Activated CD4-positive, alpha-beta memory T cell treated with anti-CD3 and anti-CD28 coated beads, Interleukin-2, amount 10 ng/mL, durations not matched to agents 7 days and 5 days (primary cell): Measurements from ENCODE around the gene SIVA1. TPM values are rescaled to one million over a fixed set of nuclear protein-coding genes. Genes with fewer than 3 reads are reported as not detected.
A peak's percentile ranks its signal among the peaks of the same experiment; 100 is the strongest.
"Not testable (repeated sequence)": the region's sequence is repeated elsewhere in the genome, so short reads cannot be mapped to it uniquely, and the experiment has no call there.

Experiments
- CTCF ChIA-PET: fragments of 350-600 bp; sonication (Branson Sonifier 250); formaldehyde crosslinking; loops from one replicate; lab custom pipeline; 2021; ENCODE audit warnings: antibody characterized with exemption, inconsistent platforms; lab: Charles Lee
- POLR2A ChIA-PET: fragments of 350-600 bp; sonication (Branson Sonifier 250); formaldehyde crosslinking; loops from one replicate; lab custom pipeline; 2021; ENCODE audit warnings: antibody characterized with exemption; lab: Charles Lee
- DNase-seq: peaks from one replicate; pipeline ENCODE4 v3.0.0-alpha.2; 2020
- H3K27ac Mint-ChIP-seq: one replicate; pipeline ENCODE4 v1.8.0; 2021; ENCODE audit warnings: mild to moderate bottlenecking, mixed read lengths
- H3K27me3 Mint-ChIP-seq: one replicate; pipeline ENCODE4 v1.8.0; 2021; ENCODE audit warnings: mixed read lengths
- H3K36me3 Mint-ChIP-seq: one replicate; pipeline ENCODE4 v1.8.0; 2021; ENCODE audit warnings: low read depth, mixed read lengths
- H3K4me1 Mint-ChIP-seq: one replicate; pipeline ENCODE4 v1.8.0; 2021; ENCODE audit warnings: mixed read lengths
- H3K4me3 Mint-ChIP-seq: one replicate; pipeline ENCODE4 v1.8.0; 2021; ENCODE audit warnings: mild to moderate bottlenecking, mixed read lengths
- H3K9me3 Mint-ChIP-seq: one replicate; pipeline ENCODE4 v1.8.0; 2021; ENCODE audit warnings: mixed read lengths
- total RNA-seq, 2 experiments: library from RNA; stranded (reverse); gene quantifications; one replicate each; pipeline ENCODE4 v1.2.3, GENCODE V29; 2021

The SIVA1 gene
- total RNA-seq, 2 experiments from 2014 or later, result 87.0 to 96.2 TPM

DNA sequence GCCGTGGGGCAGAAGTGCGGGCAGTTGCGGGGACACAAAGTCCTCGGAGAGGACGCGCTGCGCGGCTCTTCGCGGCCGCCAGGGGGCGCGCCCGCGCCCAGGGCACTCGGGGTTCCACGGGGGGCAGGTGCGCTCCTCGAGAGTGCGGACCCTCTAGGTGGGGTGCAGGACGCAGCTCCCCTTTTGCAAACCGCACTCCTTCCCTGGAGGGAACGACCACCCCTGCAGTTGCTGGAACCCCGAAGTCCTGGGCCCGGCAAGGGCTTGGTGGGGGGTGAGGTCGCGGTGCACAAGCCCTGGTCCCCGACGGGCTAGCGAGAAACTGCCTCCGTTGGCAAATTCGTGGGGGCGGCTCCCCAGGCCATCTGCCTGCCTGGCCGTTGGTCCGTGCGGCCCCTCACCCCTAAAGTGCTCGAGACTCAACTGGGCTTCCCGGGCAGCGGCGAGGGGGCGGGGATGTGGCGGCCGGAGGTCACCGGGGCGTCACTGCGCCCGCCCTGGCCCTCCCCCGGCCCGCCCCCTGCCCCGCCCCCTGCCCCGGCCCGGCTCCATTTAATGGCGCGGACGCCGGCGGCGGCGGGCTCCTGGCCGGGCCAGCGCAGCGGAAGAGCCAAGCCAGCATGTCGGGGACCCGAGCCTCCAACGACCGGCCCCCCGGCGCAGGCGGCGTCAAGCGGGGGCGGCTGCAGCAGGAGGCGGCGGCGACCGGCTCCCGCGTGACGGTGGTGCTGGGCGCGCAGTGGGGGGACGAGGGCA, 29.1 kb upstream of the SIVA1 start, which contains the start of gene ADSS1:
Gene ADSS1, plus strand, starts transcription at position 579 of the 756 bp plus-strand sequence. Its CDS starts 42 bp downstream, at position 621.
- H3K36me3 Mint-ChIP-seq, result peaks cover 7% of the 10 kb centered on the region
- H3K9me3 Mint-ChIP-seq, result no peaks in the 10 kb centered on the region
- peak; percentile 66 for DNase-seq
- CTCF ChIA-PET, result interaction anchor here (1.2 to 3.4 kb wide), 2 partner anchors 29 to 30 kb away, joined by 3 to 12 read pairs; partner anchors contain the start of gene SIVA1
- H3K27me3 Mint-ChIP-seq, result no peaks in the 10 kb centered on the region
- POLR2A ChIA-PET, result interaction anchor here (0.8 to 5.0 kb wide), 3 partner anchors 21 to 34 kb away, joined by 3 to 29 read pairs (median 3); partner anchors contain the start of genes INF2 and SIVA1
- H3K4me1 Mint-ChIP-seq, result no peaks in the 10 kb centered on the region
- peak within 1 kb of the TSS; percentile 52 for H3K4me3 Mint-ChIP-seq
- H3K27ac Mint-ChIP-seq, result no peak within 1 kb of the TSS

GRCh38 chr14:104724407-104724980, 28.5 kb upstream of the SIVA1 start:
- peaks cover 6% of the 10 kb centered on the region for H3K36me3 Mint-ChIP-seq
- H3K9me3 Mint-ChIP-seq, result no peaks in the 10 kb centered on the region
- H3K27ac Mint-ChIP-seq, result no peak overlapping the region
- POLR2A ChIA-PET, result interaction anchor here (0.8 to 5.0 kb wide), 2 partner anchors 28 to 35 kb away, joined by 3 to 29 read pairs; partner anchors contain the start of genes INF2 and SIVA1
- no peaks in the 10 kb centered on the region for H3K4me1 Mint-ChIP-seq
- H3K27me3 Mint-ChIP-seq, result no peaks in the 10 kb centered on the region
- peak; percentile 26 for DNase-seq
- CTCF ChIA-PET, result interaction anchor here (3.4 kb wide), 1 partner anchor 28 kb away, joined by 12 read pairs; the partner anchor contains the start of gene SIVA1
- H3K4me3 Mint-ChIP-seq, result peak overlapping the region; percentile 37

DNA sequence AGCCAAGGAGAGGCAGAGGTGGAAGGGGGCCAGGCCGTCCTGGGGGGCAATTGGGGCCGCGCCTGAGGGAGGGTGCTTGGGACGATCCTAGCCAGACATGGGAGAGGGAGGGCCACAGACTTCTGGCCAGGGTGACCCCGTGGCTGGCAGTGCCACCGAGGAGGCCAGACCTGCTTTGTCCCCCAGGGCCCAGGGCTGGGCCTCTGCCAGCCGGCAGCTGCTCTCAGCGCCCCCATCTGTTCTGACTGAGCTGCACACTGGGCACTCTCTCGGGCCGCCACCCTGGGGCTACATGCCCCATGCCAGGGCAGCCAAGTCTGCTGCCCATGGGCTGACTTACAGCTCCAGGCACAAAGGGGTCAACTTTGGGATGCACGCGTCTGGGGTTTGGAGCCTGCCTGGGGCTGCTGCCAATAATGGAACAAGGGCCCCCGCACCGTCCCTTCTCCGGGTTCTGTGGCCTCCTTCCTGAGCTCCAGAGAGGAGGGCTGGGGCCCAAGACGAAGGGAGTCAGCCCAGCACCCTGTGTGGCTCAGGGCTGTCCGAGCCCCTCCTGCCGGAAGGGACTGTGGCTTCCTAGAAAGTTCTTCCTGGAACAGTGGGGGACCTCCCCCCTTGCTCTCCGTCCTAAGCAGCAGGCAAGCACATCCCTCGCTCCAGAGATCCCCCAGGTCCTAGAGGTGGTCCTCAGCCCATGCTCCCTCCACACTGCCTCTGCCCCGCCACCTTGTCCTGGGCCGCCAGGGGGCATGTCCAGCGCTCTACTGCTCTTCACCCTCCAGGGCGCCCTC, 27.8 kb upstream of the SIVA1 start:
- H3K9me3 Mint-ChIP-seq, result no peaks in the 10 kb centered on the region
- H3K4me1 Mint-ChIP-seq, result no peaks in the 10 kb centered on the region
- peak overlapping the region; percentile 46 for H3K4me3 Mint-ChIP-seq
- H3K27me3 Mint-ChIP-seq, result no peaks in the 10 kb centered on the region
- ChIA-PET CTCF (interaction anchor here (3.4 kb wide), 1 partner anchor 27 kb away, joined by 12 read pairs; the partner anchor contains the start of gene SIVA1), POLR2A (interaction anchor here (0.7 to 5.0 kb wide), 3 partner anchors 16 to 35 kb away, joined by 3 to 29 read pairs (median 3); partner anchors contain the start of genes INF2 and SIVA1)
- H3K36me3 Mint-ChIP-seq, result no peaks in the 10 kb centered on the region
- H3K27ac Mint-ChIP-seq, result no peak overlapping the region
- DNase-seq, result no peak

GRCh38 chr14:104725772-104726548, 27.0 kb upstream of the SIVA1 start:
- H3K27ac Mint-ChIP-seq, result no peak overlapping the region
- POLR2A ChIA-PET, result interaction anchor here (0.7 to 5.0 kb wide), 2 partner anchors 17 to 26 kb away, joined by 3 to 29 read pairs; partner anchors contain the start of gene SIVA1
- no peaks in the 10 kb centered on the region for H3K9me3 Mint-ChIP-seq
- H3K36me3 Mint-ChIP-seq, result no peaks in the 10 kb centered on the region
- no peaks in the 10 kb centered on the region for H3K27me3 Mint-ChIP-seq
- DNase-seq, result no peak
- H3K4me1 Mint-ChIP-seq, result no peaks in the 10 kb centered on the region
- no peak overlapping the region for H3K4me3 Mint-ChIP-seq
- CTCF ChIA-PET, result interaction anchor here (3.4 kb wide), 1 partner anchor 26 kb away, joined by 12 read pairs; the partner anchor contains the start of gene SIVA1

GRCh38 chr14:104726600-104727451, 26.1 kb upstream of the SIVA1 start:
- ChIA-PET CTCF (interaction anchor here (3.4 kb wide), 1 partner anchor 26 kb away, joined by 12 read pairs; the partner anchor contains the start of gene SIVA1), POLR2A (interaction anchor here (5.0 kb wide), 1 partner anchor 25 kb away, joined by 29 read pairs; the partner anchor contains the start of gene SIVA1)
- H3K27ac Mint-ChIP-seq, result no peak overlapping the region
- no peak for DNase-seq
- no peaks in the 10 kb centered on the region for H3K36me3 Mint-ChIP-seq
- no peak overlapping the region for H3K4me3 Mint-ChIP-seq
- no peaks in the 10 kb centered on the region for H3K4me1 Mint-ChIP-seq
- H3K9me3 Mint-ChIP-seq, result no peaks in the 10 kb centered on the region
- H3K27me3 Mint-ChIP-seq, result no peaks in the 10 kb centered on the region

DNA sequence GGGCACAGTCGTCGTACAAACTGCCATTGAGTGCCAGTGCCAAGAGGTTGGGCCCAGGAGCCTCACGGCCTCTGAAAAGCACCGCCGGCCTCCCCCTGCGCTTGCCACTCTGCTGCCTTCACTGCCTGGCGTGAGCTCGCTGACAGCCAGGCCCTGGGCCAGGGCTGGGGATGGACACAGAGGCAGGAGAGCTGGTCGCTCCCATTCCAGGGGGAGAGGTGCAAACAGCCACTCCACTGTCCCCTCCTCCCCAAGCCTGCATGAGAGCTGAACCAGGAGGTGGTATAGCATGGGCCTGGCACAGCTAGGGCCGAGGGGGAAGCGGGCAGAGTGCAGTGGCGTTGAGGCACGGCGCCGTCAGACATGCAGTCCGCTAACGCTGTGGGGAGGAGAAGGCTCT, 24.3 kb upstream of the SIVA1 start:
- no peaks in the 10 kb centered on the region for H3K9me3 Mint-ChIP-seq
- no peaks in the 10 kb centered on the region for H3K27me3 Mint-ChIP-seq
- H3K27ac Mint-ChIP-seq, result no peak overlapping the region
- ChIA-PET POLR2A (no interaction called here), CTCF (no interaction called here)
- H3K4me3 Mint-ChIP-seq, result no peak overlapping the region
- H3K36me3 Mint-ChIP-seq, result no peaks in the 10 kb centered on the region
- no peaks in the 10 kb centered on the region for H3K4me1 Mint-ChIP-seq
- no peak for DNase-seq

DNA sequence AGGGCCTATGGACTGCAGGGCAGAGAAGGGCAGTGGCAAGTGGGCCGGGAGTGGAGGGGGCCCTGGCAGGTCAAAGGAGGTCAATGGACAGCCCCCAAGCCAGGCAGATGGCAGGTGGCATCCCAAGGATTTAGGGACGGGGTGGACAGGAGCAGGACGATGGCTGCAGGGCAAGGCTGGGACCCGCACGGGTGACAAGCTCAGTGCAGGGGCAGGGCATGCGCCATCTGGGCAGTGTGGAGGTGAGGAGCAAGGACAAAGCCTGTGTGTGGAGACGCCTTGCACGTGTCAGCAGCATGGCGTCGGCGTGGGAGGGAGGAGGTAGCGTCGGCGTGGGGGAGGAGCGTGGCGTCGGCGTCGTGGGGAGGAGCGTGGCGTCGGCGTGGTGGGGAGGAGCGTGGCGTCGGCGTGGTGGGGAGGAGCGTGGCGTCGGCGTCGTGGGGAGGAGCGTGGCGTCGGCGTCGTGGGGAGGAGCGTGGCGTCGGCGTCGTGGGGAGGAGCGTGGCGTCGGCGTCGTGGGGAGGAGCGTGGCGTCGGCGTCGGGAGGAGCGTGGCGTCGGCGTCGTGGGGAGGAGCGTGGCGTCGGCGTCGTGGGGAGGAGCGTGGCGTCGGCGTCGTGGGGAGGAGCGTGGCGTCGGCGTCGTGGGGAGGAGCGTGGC, 23.6 kb upstream of the SIVA1 start:
- CTCF ChIA-PET, H3K27me3 Mint-ChIP-seq, H3K4me3 Mint-ChIP-seq, H3K9me3 Mint-ChIP-seq, H3K27ac Mint-ChIP-seq, H3K36me3 Mint-ChIP-seq, POLR2A ChIA-PET, DNase-seq, H3K4me1 Mint-ChIP-seq: not testable (repeated sequence)

- no peak overlapping the region for H3K4me3 Mint-ChIP-seq
- ChIA-PET CTCF (no interaction called here), POLR2A (no interaction called here)
- H3K27ac Mint-ChIP-seq, result no peak overlapping the region
- DNase-seq, result no peak
- no peaks in the 10 kb centered on the region for H3K9me3 Mint-ChIP-seq
- H3K4me1 Mint-ChIP-seq, result no peaks in the 10 kb centered on the region
- no peaks in the 10 kb centered on the region for H3K27me3 Mint-ChIP-seq
- no peaks in the 10 kb centered on the region for H3K36me3 Mint-ChIP-seq
Measured at GRCh38 chr14:104729835-104730181, 23.1 kb upstream of the SIVA1 start.

DNA sequence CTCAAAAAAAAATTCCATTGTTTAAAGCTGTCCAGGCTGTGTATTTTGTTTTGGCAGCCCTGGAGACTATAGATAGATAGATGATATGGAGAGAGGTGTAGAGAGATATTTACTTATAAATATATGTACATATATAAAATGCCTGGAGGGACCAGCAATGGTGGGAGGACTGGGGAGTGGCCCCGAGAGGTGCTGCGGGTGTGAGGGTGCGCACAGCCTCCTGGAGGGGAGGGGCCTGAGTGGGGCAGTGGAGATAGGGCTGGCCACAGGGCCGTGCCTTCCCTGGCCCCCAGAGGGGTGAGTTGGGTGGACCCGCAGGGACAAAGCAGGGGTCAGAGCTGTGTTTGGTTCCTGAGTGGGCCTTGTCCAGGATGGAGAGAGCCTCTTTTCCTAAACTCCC, 22.5 kb upstream of the SIVA1 start:
- H3K36me3 Mint-ChIP-seq, result no peaks in the 10 kb centered on the region

DNA sequence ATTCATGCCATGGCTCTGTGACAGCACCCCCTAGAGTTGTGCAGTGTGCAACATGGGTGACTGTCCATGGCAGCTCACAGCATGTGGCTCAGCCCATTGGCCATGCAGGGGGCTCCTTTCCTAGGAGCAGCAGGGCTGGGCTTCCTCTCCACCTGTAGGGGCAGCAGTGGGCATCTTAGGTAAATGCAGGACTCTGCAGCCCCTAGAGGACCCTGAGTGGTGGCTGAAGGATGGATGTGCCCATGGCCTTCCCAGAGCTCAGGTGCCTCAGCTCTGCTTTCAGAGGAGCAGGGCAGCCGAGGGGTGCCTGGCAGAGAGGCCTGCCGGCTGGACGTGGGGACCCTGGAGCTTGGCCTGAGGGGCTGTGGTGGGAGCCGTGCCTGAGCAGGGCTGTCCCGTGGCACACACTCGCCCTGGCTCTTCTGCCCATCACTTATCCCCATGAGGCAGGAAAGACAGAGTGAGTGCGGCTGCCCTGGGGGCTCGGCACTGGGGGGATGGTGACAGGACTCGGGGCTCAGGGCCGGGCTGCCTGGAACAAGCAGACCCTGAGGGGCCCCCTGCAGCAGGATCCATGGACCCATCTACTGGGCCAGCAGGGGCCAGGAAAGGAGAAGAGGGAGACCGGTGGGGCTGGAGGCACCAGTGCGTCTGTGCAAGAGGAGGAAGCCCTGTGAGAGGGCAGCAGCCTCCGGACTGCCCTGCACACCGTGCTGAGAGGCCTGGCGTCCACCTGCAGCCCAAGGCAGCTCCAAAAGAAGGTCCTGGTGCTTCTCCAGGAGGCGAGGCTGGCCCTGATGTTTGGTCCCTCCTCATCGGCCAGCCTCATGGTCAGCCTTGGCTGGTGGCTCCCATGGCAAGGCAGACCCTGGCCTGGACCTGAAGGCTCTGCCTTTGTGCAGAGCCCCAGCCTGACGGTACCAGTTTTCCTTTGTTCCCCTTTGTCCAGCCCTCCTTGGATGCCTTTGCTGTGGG, 21.3 kb upstream of the SIVA1 start:
- DNase-seq, result no peak
- CTCF ChIA-PET, result no interaction called here
- Mint-ChIP-seq H3K4me3 (no peak overlapping the region), H3K9me3 (no peaks in the 10 kb centered on the region), H3K27ac (no peak overlapping the region), H3K36me3 (no peaks in the 10 kb centered on the region), H3K27me3 (no peaks in the 10 kb centered on the region), H3K4me1 (no peaks in the 10 kb centered on the region)
- POLR2A ChIA-PET, result no interaction called here

More for the DNA sequence above, 22.5 kb upstream of the SIVA1 start:
- Mint-ChIP-seq H3K9me3 (no peaks in the 10 kb centered on the region), H3K27me3 (no peaks in the 10 kb centered on the region), H3K4me3 (no peak overlapping the region), H3K4me1 (no peaks in the 10 kb centered on the region), H3K27ac (no peak overlapping the region)
- ChIA-PET CTCF (no interaction called here), POLR2A (no interaction called here)
- no peak for DNase-seq
